GM10266 (cell line): Measurements from ENCODE around the gene SLC17A8.
"Not testable (repeated sequence)": the region's sequence is repeated elsewhere in the genome, so short reads cannot be mapped to it uniquely, and the experiment has no call there.

ENCODE experiments used
- DNase-seq: peaks from one replicate; pipeline ENCODE4 v3.0.0; 2012; ENCODE audit errors: extremely low spot score
- CTCF ChIP-seq: IDR thresholded peaks from 2 replicates; pipeline ENCODE4 v1.5.1; 2012; ENCODE audit warnings: mild to moderate bottlenecking, low read depth; ENCODE audit not compliant: control insufficient read depth, insufficient read depth; ENCODE audit errors: missing control alignments

The SLC17A8 gene

DNA sequence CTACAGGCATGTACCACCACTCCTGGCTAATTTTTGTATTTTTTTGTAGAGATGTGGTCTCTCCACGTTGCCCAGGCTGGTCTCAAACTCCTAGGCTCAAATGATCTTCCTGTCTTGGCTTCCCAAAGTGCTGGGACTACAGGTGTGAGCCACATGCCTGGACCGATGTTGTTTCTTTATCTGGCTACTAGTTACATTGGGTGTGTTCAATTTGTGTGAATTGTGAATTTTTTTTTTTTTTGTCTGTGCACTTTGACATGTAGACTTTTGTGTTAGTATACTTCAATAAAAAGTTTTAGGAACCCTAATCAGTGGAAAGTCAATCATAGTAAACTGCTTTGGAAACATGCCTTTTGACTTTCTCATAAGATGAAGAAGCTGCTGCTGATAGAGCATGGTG, 24.0 kb upstream of the SLC17A8 start:
- DNase-seq, result no peak

GRCh38 chr12:100337299-100337698, 19.6 kb upstream of the SLC17A8 start:
- no peak for TF ChIP-seq CTCF
- DNase-seq, result no peak

More for the DNA sequence above, 24.0 kb upstream of the SLC17A8 start:
- TF ChIP-seq CTCF, result no peak

GRCh38 chr12:100337727-100338126, 19.1 kb upstream of the SLC17A8 start:
- TF ChIP-seq CTCF, result no peak
- DNase-seq, result no peak

DNA sequence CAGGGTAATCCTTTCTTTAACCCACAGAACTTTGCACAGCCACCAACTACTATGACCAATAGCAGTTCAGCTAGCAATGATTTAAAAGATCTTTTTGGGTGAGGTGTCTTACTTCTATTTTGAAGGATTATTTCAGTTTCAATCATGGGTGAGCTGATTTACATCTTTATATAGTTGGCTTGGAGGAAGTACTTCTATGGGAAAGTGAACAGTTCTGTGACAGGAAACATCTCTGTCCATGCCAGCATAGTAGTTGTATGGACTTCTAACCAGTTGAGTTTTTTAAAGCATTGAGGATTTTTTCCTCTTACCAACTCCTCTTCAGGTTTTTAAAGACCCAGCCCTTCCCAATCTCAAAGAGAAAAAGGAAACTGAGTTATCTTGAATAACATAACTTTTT, 17.8 kb upstream of the SLC17A8 start:
- no peak for DNase-seq
- TF ChIP-seq CTCF, result no peak

GRCh38 chr12:100342897-100343296, 14.0 kb upstream of the SLC17A8 start:
- not testable (repeated sequence) for DNase-seq

DNA sequence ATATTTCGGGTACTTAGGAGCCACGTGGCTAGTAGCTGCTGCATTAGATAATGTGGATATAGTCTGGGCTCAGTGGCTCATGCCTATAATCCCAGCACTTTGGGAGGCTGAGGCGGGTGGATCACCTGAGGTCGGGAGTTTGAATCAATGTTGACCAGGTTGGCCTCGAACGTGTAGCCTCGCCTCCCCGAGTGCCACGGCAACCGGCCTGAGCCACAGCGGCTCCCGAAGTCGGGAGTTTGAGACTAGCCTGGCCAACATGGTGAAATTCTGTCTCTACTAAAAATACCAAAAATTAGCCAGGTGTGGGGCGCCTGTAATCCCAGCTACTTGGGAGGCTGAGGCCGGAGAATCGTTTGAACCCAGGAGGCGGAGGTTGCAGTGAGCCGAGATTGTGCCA, 12.5 kb upstream of the SLC17A8 start:
- not testable (repeated sequence) for DNase-seq

- no peak for DNase-seq
- TF ChIP-seq CTCF, result no peak
Observed at GRCh38 chr12:100345020-100345767, 11.7 kb upstream of the SLC17A8 start.

DNA sequence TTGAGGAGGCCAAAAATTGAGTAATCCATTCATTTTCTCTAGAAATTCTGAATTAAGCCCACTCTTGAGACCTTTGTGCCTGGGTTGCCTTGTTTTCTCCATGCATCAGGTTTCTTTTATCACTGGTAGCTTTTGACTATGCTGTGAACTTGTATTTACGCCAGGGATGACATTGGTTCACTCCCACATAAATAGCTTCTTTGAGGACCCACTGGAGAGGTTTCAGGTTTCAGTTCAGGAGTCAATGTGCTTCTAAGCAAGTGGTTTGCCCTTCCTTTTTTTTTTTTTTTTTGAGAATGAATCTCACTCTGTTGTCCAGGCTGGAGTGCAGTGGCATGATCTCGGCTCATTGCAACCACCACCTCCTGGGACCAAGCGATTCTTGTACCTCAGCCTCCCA, 10.2 kb upstream of the SLC17A8 start:
- no peak for DNase-seq
- TF ChIP-seq CTCF, result no peak
